ENCODE measurements around the gene MPI. TPM values are rescaled to one million over a fixed set of nuclear protein-coding genes. Genes with fewer than 3 reads are reported as not detected.

The MPI gene
- total RNA-seq, 1 donor from 2014 or later = 30.1 TPM

DNA sequence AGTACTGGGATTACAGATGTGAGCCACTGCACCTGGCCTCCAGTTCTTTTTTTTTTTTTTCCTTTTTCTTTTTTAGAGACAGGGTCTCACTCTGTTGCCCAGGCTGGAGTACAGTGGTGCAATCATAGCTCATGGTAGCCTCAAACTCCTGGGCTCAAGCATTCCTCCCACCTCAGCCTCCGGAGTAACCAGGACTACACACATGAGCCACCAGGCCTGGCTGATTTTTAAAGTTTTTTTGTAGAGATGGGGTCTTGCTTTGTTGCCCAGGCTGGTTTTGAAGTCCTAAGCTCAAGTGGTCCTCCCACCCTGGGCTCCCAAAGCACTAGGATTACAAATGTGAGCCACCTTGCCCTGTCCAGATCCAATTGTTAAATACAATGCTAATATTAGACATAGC lies 33.3 kb upstream of the MPI start:
- H3K4me1 Mint-ChIP-seq (ENCODE audit: unreplicated experiment) = peaks cover 3% of the 10 kb centered on the region

GRCh38 chr15:74857082-74857655 lies 32.7 kb upstream of the MPI start:
- DNase-seq (ENCODE audit: extremely low spot score, unreplicated experiment) = no peak
- Mint-ChIP-seq H3K27me3 (ENCODE audit: unreplicated experiment) (no peaks in the 10 kb centered on the region), H3K27ac (ENCODE audit: unreplicated experiment) (no peak overlapping the region), H3K4me3 (ENCODE audit: unreplicated experiment) (no peak overlapping the region), H3K4me1 (ENCODE audit: unreplicated experiment) (peaks cover 3% of the 10 kb centered on the region), H3K36me3 (ENCODE audit: unreplicated experiment) (peaks cover 10% of the 10 kb centered on the region), H3K9me3 (ENCODE audit: unreplicated experiment) (no peaks in the 10 kb centered on the region)
- no peak for TF ChIP-seq CTCF (IDR thresholded peaks at IDR 0.05)

More for the DNA sequence above, 33.3 kb upstream of the MPI start:
- no peaks in the 10 kb centered on the region for H3K27me3 Mint-ChIP-seq (ENCODE audit: unreplicated experiment)
- H3K27ac Mint-ChIP-seq (ENCODE audit: unreplicated experiment) = no peak overlapping the region
- H3K9me3 Mint-ChIP-seq (ENCODE audit: unreplicated experiment) = no peaks in the 10 kb centered on the region
- peaks cover 10% of the 10 kb centered on the region for H3K36me3 Mint-ChIP-seq (ENCODE audit: unreplicated experiment)
- TF ChIP-seq CTCF (IDR thresholded peaks at IDR 0.05) = no peak
- DNase-seq (ENCODE audit: extremely low spot score, unreplicated experiment) = no peak
- no peak overlapping the region for H3K4me3 Mint-ChIP-seq (ENCODE audit: unreplicated experiment)

DNA sequence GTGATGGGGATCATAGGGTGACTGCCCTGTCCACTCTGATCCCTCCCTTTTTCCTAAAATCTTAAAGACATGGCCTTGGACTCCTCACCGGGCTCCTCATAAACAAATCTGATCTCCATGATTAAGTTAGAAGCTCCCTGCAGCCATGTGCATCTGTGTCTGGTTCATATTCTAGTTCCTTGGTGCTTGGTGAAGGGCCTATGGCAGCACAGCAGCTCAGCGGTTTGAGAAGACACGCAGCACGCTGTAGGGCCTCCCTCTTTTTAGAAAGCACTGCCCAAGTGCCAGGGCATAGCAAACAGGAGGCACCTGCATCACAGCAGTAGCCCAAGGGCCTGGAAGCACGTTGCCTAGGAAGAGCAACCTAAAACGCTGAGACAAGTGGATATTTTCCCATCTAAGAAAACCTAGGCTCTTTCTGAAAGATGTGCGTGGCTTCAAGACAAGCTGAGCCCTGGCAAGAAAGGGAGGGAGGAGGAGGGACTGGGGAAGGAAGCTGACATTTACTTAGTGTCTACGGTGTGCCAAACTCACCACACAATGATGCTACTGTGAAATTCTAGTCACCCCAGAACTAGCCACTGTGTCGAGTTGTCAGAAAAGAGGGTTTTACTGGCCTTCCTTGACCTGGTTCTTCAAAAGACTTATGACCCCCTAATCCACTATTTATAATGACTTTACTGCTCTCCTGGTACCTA lies 32.0 kb upstream of the MPI start:
- Mint-ChIP-seq H3K4me1 (ENCODE audit: unreplicated experiment) (peaks cover 3% of the 10 kb centered on the region), H3K9me3 (ENCODE audit: unreplicated experiment) (no peaks in the 10 kb centered on the region), H3K27ac (ENCODE audit: unreplicated experiment) (no peak overlapping the region), H3K36me3 (ENCODE audit: unreplicated experiment) (peaks cover 8% of the 10 kb centered on the region), H3K27me3 (ENCODE audit: unreplicated experiment) (no peaks in the 10 kb centered on the region), H3K4me3 (ENCODE audit: unreplicated experiment) (no peak overlapping the region)
- no peak for DNase-seq (ENCODE audit: extremely low spot score, unreplicated experiment)
- TF ChIP-seq CTCF (IDR thresholded peaks at IDR 0.05) = no peak

GRCh38 chr15:74858369-74858740 lies 31.5 kb upstream of the MPI start:
- no peak for DNase-seq (ENCODE audit: extremely low spot score, unreplicated experiment)
- H3K27ac Mint-ChIP-seq (ENCODE audit: unreplicated experiment) = no peak overlapping the region
- H3K36me3 Mint-ChIP-seq (ENCODE audit: unreplicated experiment) = peaks cover 4% of the 10 kb centered on the region
- H3K9me3 Mint-ChIP-seq (ENCODE audit: unreplicated experiment) = no peaks in the 10 kb centered on the region
- H3K4me3 Mint-ChIP-seq (ENCODE audit: unreplicated experiment) = no peak overlapping the region
- peaks cover 3% of the 10 kb centered on the region for H3K4me1 Mint-ChIP-seq (ENCODE audit: unreplicated experiment)
- TF ChIP-seq CTCF (IDR thresholded peaks at IDR 0.05) = no peak
- no peaks in the 10 kb centered on the region for H3K27me3 Mint-ChIP-seq (ENCODE audit: unreplicated experiment)

DNA sequence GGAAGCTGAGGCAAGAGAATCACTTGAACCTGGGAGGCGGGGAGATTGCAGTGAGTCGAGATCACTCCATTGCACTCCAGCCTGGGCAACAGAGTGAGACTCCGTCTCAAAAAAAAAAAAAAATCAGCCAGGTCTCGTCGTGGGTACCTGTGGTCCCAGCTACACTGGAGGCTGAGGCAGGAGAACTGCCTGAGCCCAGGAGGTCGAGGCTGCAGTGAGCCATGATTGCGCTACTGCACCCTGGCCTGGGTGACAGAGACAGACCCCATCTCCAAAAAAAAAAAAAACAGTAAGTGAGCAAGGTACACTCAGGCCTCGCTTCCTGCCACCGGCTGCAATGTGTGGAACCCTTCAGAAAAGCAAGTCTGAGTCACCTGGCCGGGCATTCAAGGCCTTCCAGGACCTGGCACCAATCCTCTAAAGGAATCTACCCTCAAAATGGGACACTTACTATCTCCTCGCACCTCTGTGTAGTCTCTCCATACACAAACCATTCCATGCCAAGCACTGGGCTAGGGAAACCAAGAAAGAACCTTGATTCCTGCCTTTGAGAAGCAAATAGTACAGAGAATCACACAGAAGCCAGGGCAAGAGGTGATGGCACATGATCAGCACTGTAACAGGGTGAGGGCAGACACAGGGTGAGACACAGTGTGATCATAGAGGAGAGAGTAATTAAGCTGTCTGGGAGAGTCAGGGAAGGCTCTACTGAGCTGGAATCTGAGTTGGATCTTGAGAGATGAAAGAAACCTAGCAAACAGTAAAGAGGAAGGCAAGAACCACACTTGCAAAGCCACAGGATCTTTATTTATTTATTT lies 26.4 kb upstream of the MPI start:
- Mint-ChIP-seq H3K9me3 (ENCODE audit: unreplicated experiment) (no peaks in the 10 kb centered on the region), H3K36me3 (ENCODE audit: unreplicated experiment) (peaks cover 12% of the 10 kb centered on the region), H3K4me1 (ENCODE audit: unreplicated experiment) (peaks cover 25% of the 10 kb centered on the region), H3K27ac (ENCODE audit: unreplicated experiment) (peak overlapping the region; percentile 6), H3K27me3 (ENCODE audit: unreplicated experiment) (no peaks in the 10 kb centered on the region), H3K4me3 (ENCODE audit: unreplicated experiment) (no peak overlapping the region)
- DNase-seq (ENCODE audit: extremely low spot score, unreplicated experiment) = no peak
- no peak for TF ChIP-seq CTCF (IDR thresholded peaks at IDR 0.05)

All from osteocyte (in vitro differentiated cells).